PFSK-1 (cell line): ENCODE results near the gene TNPO1.

Experiments used
- POLR2AphosphoS5 ChIP-seq: IDR thresholded peaks from 2 replicates; pipeline ENCODE4 v1.6.1; 2012; ENCODE audit warnings: low read depth, mild to moderate bottlenecking, control low read depth, low read length, moderate library complexity
- SIN3A ChIP-seq: IDR thresholded peaks from 2 replicates; pipeline ENCODE4 v1.6.1; 2012; ENCODE audit warnings: mild to moderate bottlenecking, low read length, moderate library complexity, borderline replicate concordance; ENCODE audit not compliant: insufficient read depth
- TAF1 ChIP-seq: IDR thresholded peaks from 2 replicates; pipeline ENCODE4 v1.6.1; 2012; ENCODE audit warnings: low read length, control low read depth, borderline replicate concordance; ENCODE audit not compliant: insufficient read depth
- TF ChIP-seq, protein P1 (sequence below), 2 experiments: IDR thresholded peaks; 2 replicates each; pipeline versions ENCODE4 v1.6.1 to v1.8.0; 2011 to 2012; ENCODE audit warnings: low read depth in 2 of 2, low read length in 2 of 2, control low read depth in 1 of 2, inconsistent platforms in 1 of 2, mild to moderate bottlenecking in 1 of 2, moderate library complexity in 1 of 2; ENCODE audit not compliant: insufficient read depth in 1 of 2

DNA sequence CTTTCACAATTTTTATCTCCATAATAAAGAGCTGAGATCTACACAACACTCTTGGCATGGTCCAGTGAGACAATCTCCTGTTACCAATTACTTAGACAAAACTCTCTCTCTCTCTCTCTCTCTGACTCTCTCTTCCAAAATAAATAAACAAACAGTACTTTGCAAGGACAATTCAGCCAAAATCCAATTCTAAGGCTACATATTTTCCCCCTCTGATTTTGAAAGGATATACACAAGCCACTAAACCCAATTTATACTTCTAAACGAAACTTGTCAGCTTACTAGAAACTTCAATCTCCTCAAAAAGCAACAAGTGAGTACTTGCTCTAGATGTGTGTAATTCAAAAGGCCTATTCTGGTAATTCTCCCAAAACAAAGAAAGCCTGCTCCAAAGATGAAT is 26.3 kb upstream of the TNPO1 start:
- TF ChIP-seq, protein P1, sequence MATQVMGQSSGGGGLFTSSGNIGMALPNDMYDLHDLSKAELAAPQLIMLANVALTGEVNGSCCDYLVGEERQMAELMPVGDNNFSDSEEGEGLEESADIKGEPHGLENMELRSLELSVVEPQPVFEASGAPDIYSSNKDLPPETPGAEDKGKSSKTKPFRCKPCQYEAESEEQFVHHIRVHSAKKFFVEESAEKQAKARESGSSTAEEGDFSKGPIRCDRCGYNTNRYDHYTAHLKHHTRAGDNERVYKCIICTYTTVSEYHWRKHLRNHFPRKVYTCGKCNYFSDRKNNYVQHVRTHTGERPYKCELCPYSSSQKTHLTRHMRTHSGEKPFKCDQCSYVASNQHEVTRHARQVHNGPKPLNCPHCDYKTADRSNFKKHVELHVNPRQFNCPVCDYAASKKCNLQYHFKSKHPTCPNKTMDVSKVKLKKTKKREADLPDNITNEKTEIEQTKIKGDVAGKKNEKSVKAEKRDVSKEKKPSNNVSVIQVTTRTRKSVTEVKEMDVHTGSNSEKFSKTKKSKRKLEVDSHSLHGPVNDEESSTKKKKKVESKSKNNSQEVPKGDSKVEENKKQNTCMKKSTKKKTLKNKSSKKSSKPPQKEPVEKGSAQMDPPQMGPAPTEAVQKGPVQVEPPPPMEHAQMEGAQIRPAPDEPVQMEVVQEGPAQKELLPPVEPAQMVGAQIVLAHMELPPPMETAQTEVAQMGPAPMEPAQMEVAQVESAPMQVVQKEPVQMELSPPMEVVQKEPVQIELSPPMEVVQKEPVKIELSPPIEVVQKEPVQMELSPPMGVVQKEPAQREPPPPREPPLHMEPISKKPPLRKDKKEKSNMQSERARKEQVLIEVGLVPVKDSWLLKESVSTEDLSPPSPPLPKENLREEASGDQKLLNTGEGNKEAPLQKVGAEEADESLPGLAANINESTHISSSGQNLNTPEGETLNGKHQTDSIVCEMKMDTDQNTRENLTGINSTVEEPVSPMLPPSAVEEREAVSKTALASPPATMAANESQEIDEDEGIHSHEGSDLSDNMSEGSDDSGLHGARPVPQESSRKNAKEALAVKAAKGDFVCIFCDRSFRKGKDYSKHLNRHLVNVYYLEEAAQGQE (IDR thresholded peaks at IDR 0.05; ENCODE audit: insufficient read depth in 1 of 2, low read depth in 2 of 2, low read length in 2 of 2): no peak
- no peak for TF ChIP-seq POLR2AphosphoS5
- TF ChIP-seq TAF1: no peak
- TF ChIP-seq SIN3A: no peak
